GM12865 (cell line): Measurements from ENCODE around the gene MAN2A1.
A peak's percentile ranks its signal among the peaks of the same experiment; 100 is the strongest.

ENCODE experiments used
- DNase-seq: peaks from one replicate; pipeline ENCODE4 v3.0.0; 2010; ENCODE audit warnings: low read depth
- H3K4me3 ChIP-seq: 2 replicates; pipeline ENCODE4 v1.5.1; 2011; ENCODE audit warnings: mild to moderate bottlenecking, low read depth, low read length, control low read depth
- CTCF ChIP-seq: IDR thresholded peaks from 2 replicates; pipeline ENCODE4 v1.5.1; 2011; ENCODE audit warnings: low read length, control low read depth, low read depth, inconsistent platforms; ENCODE audit not compliant: insufficient read depth; ENCODE audit errors: missing control alignments

Gene MAN2A1

DNA sequence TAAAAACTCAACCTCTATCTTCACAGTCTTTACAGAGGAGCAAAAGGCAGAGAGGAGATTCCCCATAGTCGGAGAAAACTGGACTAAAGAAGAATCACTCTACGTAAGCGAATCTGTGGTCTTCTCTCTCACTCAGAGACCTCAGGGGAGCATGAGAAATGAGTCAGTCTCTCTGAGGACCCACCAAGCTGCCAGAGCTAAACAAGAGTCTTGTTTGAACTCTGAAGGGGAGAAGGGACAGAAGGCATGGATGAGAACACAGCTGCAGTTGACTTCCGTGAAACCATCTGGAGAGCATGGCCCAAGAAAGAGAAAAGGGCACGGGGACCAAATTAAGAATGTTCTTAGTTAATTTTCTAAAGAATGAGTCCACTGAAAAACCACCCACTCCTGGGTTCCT is 12.8 kb upstream of the MAN2A1 start:
- peak; percentile 39 for DNase-seq
- no peak for TF ChIP-seq CTCF
- no peak overlapping the region for H3K4me3 ChIP-seq

DNA sequence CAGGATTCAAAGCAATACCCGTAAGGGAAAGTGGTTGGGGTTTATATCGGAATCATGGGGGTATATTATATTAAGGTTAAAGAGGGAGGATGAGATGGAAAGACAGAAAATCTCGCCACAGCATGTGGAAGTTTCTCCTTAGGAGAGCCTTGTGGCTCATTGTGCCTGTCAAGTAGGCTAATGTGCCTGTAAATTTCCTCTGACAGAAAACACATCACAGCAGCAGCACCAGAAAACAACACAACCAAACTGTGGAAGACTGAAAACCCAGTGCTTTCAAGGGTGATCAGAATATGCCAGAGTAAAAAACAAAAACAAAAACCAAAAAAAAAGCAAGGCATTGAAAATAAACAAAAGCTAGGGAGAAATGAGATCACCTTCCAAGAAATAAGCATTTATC is 11.3 kb upstream of the MAN2A1 start:
- no peak for DNase-seq
- no peak overlapping the region for H3K4me3 ChIP-seq
- TF ChIP-seq CTCF = no peak

DNA sequence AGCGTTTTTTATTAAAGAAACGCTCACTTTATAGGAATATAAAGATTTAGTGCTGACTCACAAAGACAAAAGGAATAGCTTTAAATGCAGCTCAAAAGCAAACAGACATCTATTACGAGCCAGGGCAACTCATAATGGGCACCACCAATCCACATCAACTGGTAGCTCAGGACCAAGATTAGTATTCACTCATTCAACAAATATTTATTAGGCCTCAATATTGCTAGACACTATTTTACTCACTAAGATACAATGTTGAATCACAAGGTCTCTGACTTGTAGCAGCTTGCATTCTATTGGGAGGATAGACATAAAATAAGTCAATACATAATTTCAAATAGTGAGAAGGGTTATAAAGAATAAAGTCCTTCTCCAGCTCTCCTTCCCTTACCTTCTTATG is 8.0 kb upstream of the MAN2A1 start:
- no peak for DNase-seq
- H3K4me3 ChIP-seq = no peak overlapping the region
- no peak for TF ChIP-seq CTCF

DNA sequence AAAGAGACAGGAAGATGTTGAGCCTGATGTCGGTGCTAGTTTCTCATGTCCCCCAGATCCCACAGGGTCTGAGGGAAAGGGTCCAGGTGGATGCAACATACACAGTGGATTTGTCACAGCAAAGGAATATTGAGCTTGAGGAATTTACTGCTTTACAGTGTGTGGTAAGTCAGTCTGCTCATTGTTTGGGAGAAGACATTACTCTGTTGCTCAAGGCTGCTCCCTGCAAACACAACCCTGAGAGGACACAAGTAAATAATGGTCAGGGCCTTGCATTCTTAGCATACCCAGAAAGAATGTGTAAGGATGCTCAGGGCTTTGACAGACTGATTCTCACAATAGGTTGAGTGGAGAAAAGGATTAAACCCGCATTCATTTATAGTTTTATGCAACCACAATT is 7.3 kb upstream of the MAN2A1 start:
- TF ChIP-seq CTCF = no peak
- no peak for DNase-seq
- H3K4me3 ChIP-seq = no peak overlapping the region

GRCh38 chr5:109685916-109686315 is 3.8 kb upstream of the MAN2A1 start:
- TF ChIP-seq CTCF = no peak
- no peak for DNase-seq
- no peak overlapping the region for H3K4me3 ChIP-seq

DNA sequence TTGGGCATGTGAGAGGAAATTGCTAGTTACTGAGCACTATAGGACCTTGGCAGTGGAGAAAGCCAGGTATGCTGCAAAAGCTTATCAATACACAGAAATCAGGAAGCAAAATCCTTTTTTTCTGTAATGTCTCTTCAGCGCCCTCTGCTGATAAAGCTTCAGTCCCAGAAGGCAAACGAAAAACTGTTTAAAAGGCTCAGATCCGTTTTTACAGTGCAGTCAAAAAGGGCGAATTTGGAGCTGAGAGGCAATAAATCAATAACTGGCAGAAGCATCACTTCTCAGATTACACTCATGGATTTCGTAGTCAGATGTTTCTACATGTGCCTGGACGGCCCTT is 1.1 kb upstream of the MAN2A1 start:
- H3K4me3 ChIP-seq = peak overlapping the region; percentile 77
- DNase-seq = peak; percentile 73
- peak; percentile 56 for TF ChIP-seq CTCF

DNA sequence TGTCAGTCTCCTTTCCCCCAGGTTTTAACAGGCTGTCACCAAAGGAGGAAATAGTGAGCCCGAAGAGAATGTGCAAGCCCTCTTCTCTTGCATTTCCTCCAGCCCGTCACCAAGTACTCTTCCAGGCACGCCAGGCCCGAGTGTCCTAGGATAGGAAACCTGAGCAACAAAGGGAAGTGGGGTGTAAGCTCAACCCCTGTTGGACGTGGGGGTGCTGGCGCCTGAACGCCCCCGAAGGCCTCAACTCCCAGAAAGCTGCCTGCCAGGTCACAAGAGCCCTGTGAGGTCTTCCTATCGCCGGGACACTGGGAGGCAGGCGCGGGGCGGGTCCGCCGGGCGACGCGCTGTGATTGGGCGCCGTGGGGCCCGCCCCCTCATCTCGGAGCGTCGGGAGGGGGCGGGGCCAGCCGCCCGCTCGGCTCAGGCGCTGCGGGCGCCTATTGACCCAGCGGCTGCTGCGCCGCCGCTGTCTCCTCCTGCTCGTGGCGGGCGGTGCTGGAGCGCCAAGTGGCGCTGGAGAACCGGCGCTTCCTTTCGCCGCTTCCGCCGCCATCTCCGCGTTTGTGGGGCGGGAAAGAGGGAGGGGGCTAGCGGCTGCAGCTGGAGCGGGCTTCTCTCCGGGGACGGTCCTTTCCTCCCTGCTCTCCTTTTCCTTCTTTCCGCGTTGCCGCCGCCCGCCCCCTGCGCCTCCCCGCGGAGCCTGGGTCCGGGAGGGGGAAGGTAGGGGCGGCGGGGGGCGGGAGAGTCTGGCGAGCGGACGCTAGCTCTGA is 572 bp upstream of the MAN2A1 start:
- H3K4me3 ChIP-seq = peak overlapping the region; percentile 77
- peak; percentile 95 for DNase-seq
- no peak for TF ChIP-seq CTCF
